Mononuclear cell (primary cell): ENCODE data around the gene FBXW5. TPM values are rescaled to one million over a fixed set of nuclear protein-coding genes. Genes with fewer than 3 reads are reported as not detected.

ENCODE experiments used
- H3K27me3 ChIP-seq: 2 replicates; pipeline ENCODE4 v1.6.0; 2011; ENCODE audit warnings: low read length, control low read depth; ENCODE audit not compliant: insufficient read depth
- H3K4me1 ChIP-seq: 2 replicates; pipeline ENCODE4 v1.5.1; 2011; ENCODE audit warnings: mild to moderate bottlenecking, low read length, control low read depth; ENCODE audit not compliant: insufficient read depth
- H3K4me3 ChIP-seq: 2 replicates; pipeline ENCODE4 v1.5.1; 2011; ENCODE audit warnings: mild to moderate bottlenecking, low read length, moderate library complexity
- H3K9me3 ChIP-seq: 2 replicates; pipeline ENCODE4 v1.5.1; 2011; ENCODE audit warnings: low read depth, mild to moderate bottlenecking, control low read depth, low read length
- total RNA-seq: library from RNA; depleted of rRNA; stranded (reverse); fragments of >200 nt; gene quantifications from one replicate; pipeline ENCODE4 v1.2.3, GENCODE V29; 2012

The FBXW5 gene
- total RNA-seq, 1 donor: 67.6 TPM

DNA sequence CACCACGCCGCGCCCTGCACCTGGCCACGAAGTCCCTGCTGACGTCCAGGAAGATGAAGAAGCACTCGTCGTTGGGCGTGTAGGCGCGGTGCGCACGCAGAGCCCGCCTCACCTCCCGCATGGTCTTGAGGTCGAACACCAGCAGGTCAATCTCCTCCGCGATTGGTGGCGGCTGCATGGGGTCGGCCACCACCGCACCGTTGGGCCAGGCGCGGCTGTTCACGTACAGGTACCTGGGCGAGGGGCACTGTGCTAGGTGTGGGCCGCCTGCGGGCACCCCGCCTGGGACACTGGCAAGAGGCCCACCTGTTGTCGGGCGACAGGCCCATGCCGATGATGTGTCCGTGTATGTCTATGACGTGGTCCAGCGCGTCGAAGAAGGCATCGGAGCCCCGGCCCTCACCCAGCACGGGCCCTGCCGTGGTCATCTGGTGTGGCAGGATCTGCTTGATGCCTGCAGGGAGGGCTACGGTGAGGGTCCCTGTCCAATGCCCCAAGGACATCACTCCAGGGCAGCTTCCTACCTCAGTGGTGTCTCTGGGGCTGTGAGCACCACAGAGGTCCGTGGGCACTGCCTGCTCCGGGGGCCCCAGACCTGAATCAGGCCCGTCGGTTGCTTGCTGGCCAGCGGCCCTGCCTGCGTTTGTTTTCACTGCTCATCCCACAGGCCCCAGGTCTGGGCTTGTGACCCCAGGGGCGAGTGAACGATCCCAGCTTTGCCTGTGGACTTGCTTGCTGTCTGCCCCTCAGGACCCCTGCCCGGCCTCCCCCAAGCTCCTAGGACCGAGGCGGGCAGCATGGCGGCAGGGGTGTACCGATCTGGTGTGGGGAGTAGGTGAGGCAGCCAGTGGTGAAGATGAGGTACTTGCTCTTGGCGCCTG is 3.1 kb downstream of the FBXW5 start:
- Histone ChIP-seq H3K9me3 (no peaks in the 10 kb centered on the region), H3K4me3 (no peak overlapping the region), H3K4me1 (peaks cover 15% of the 10 kb centered on the region), H3K27me3 (no peaks in the 10 kb centered on the region)

DNA sequence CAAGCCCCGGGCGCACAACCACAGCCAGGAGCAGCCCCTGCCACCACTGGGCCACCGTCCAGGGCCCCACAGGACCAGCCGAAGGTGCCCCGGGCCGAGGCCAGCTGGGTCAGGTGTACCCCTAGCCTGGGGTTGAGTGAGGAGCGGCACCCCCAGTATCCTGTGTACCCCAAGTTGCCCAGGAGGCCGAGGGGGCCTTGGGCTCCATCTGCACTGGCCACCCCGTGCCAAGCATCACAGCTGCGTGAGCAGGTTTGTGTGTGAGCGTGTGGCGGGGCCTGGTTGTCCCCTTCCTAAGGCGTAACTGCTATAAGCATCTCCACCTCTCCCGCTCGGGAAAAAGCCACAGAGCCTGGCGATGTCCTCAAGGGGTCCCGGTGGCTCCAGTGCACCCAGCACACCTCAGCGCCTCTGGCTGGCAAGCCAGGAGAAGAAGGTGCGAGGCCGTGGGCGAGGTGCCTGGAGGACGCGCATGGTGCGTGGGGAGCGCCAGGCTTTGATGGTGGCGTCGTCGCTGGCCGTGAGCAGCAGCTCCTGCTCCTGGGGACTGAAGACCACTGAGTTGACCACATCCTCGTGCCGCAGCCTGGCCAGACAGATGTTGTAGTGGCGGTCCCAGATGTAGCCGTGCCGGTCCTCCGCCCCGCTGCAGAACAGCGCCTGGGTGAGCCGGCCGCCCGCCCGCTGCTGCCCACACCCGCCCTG is 3.9 kb downstream of the FBXW5 start:
- Histone ChIP-seq H3K9me3 (no peaks in the 10 kb centered on the region), H3K27me3 (no peaks in the 10 kb centered on the region), H3K4me1 (peaks cover 15% of the 10 kb centered on the region), H3K4me3 (no peak overlapping the region)

GRCh38 chr9:136939996-136940525 is 4.5 kb downstream of the FBXW5 start:
- peaks cover 13% of the 10 kb centered on the region for H3K4me1 ChIP-seq
- H3K4me3 ChIP-seq: no peak overlapping the region
- H3K27me3 ChIP-seq: no peaks in the 10 kb centered on the region
- no peaks in the 10 kb centered on the region for H3K9me3 ChIP-seq

- Histone ChIP-seq H3K9me3 (no peaks in the 10 kb centered on the region), H3K4me1 (peaks cover 9% of the 10 kb centered on the region), H3K27me3 (no peaks in the 10 kb centered on the region), H3K4me3 (no peak overlapping the region)
Measured at GRCh38 chr9:136939431-136939995, 5.0 kb downstream of the FBXW5 start.

GRCh38 chr9:136937186-136938001 is 7.1 kb downstream of the FBXW5 start:
- H3K27me3 ChIP-seq: no peaks in the 10 kb centered on the region
- H3K9me3 ChIP-seq: no peaks in the 10 kb centered on the region
- H3K4me3 ChIP-seq: no peak overlapping the region
- H3K4me1 ChIP-seq: no peaks in the 10 kb centered on the region

GRCh38 chr9:136936645-136937170 is 7.8 kb downstream of the FBXW5 start:
- H3K4me1 ChIP-seq: no peaks in the 10 kb centered on the region
- H3K4me3 ChIP-seq: no peak overlapping the region
- H3K9me3 ChIP-seq: no peaks in the 10 kb centered on the region
- H3K27me3 ChIP-seq: no peaks in the 10 kb centered on the region

DNA sequence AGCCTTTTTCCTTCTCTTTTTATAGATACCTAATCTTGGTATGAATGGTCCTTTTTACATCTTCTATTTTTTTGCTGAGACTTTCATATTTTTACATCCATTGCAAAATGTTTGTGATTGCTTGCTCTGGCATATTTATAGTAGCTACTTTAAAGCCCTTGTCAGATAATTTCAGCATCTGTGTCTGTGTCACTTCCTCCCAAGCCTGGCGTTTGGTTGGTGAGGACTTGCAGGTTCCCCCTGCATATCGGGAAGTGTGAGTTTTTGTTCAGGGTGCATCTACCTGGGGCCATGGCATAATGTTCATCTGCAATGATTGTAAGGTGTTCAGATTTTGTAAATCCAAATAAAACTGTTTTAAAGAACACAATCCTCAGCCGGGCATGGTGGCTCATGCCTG is 8.9 kb downstream of the FBXW5 start:
- Histone ChIP-seq H3K27me3 (no peaks in the 10 kb centered on the region), H3K4me3 (no peak overlapping the region), H3K4me1 (no peaks in the 10 kb centered on the region), H3K9me3 (no peaks in the 10 kb centered on the region)

DNA sequence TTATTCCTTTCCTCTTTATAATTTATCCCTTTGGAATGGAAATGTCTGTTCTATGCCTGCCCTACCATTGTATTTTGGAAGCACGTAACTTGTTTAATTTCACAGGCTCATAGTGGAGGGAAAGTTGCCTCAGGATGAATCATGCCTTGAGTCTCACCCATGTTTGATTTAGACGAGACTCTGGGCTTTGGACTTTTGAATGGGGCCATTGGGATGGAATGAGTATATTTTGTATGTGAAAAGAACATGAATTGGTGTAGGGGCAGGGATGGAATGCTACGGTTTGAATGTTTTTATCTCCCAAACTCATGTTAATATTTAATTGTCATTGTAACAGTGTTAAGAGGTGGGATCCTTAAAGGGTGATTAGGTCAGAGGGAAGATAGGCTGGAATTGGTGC is 10.3 kb downstream of the FBXW5 start:
- no peaks in the 10 kb centered on the region for H3K27me3 ChIP-seq
- H3K4me3 ChIP-seq: no peak overlapping the region
- H3K9me3 ChIP-seq: no peaks in the 10 kb centered on the region
- H3K4me1 ChIP-seq: no peaks in the 10 kb centered on the region

GRCh38 chr9:136931611-136932130 is 12.9 kb downstream of the FBXW5 start:
- H3K27me3 ChIP-seq: no peaks in the 10 kb centered on the region
- H3K4me3 ChIP-seq: no peak overlapping the region
- no peaks in the 10 kb centered on the region for H3K9me3 ChIP-seq
- H3K4me1 ChIP-seq: no peaks in the 10 kb centered on the region

DNA sequence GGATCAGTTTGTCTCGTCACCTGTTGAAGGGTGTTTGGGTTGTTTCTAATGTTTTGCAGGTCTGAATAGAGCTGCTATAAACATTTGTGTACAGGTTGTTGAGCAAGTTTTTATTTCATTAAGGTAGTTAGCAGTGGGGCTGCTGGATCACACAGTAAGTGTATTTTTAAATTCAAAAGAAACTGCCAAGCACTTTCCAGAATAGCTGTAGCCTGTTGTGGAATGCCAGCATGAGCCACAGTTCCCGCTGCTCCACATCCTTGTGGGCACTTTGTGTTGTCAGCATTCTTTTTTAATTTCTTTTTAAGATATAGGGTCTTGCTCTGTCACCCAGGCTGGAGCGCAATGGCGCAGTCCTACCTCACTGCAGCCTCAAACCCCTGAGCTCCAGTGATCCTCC is 14.5 kb downstream of the FBXW5 start:
- H3K4me1 ChIP-seq: no peaks in the 10 kb centered on the region
- H3K27me3 ChIP-seq: no peaks in the 10 kb centered on the region
- H3K4me3 ChIP-seq: no peak overlapping the region
- no peaks in the 10 kb centered on the region for H3K9me3 ChIP-seq

- Histone ChIP-seq H3K4me3 (no peak overlapping the region), H3K27me3 (no peaks in the 10 kb centered on the region), H3K9me3 (no peaks in the 10 kb centered on the region), H3K4me1 (no peaks in the 10 kb centered on the region)
Measured at GRCh38 chr9:136928591-136928990, 15.9 kb downstream of the FBXW5 start.

- no peaks in the 10 kb centered on the region for H3K9me3 ChIP-seq
- H3K27me3 ChIP-seq: no peaks in the 10 kb centered on the region
- no peak overlapping the region for H3K4me3 ChIP-seq
- no peaks in the 10 kb centered on the region for H3K4me1 ChIP-seq
Measured at GRCh38 chr9:136927343-136928271, 16.9 kb downstream of the FBXW5 start.

- Histone ChIP-seq H3K9me3 (no peaks in the 10 kb centered on the region), H3K4me3 (no peak overlapping the region), H3K4me1 (no peaks in the 10 kb centered on the region), H3K27me3 (no peaks in the 10 kb centered on the region)
Measured at GRCh38 chr9:136926749-136927148, 17.8 kb downstream of the FBXW5 start.
